NCI-H187 treated with DMSO at 0.1 percent for 48 hours (cell line): ENCODE data around the gene TP53I11.

Experiments used
- DNase-seq: peaks from one replicate; lab custom pipeline; 2025; lab: John Stamatoyannopoulos, UW

Gene TP53I11

DNA sequence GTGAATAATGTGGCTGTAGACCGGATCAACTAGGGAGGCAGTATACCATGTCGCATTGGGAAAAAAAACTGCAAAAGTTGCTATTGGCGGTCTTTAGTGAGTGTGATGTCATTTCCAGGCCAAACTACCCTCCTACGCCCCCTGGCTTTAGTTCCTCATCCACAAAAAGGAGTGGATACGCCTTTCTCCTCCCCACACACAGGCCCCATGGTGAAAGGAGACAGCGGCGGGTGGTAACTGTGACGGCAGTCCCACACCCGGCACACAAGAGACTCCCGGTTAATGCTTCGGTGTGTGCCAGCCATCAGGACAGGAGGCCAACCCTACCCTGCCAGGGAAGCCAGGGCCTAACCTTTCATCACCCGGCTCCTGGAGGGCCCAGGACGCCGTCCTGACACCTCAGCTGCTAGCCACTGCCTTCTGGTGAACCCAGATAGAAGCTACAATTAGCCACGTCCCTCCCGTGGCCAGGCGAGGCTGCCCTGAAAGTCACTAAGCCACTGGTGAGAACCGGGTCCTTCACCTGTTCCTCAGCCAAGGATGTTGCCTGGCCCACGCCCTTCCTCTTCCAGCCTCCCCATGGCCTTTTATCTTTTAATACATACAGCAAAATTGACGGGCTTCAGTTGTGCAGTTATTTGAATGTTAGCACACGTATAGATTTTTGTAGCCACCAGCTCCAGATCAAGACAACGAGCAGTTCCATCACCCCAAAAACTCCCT is 10.8 kb downstream of the TP53I11 start:
- no peak for DNase-seq

DNA sequence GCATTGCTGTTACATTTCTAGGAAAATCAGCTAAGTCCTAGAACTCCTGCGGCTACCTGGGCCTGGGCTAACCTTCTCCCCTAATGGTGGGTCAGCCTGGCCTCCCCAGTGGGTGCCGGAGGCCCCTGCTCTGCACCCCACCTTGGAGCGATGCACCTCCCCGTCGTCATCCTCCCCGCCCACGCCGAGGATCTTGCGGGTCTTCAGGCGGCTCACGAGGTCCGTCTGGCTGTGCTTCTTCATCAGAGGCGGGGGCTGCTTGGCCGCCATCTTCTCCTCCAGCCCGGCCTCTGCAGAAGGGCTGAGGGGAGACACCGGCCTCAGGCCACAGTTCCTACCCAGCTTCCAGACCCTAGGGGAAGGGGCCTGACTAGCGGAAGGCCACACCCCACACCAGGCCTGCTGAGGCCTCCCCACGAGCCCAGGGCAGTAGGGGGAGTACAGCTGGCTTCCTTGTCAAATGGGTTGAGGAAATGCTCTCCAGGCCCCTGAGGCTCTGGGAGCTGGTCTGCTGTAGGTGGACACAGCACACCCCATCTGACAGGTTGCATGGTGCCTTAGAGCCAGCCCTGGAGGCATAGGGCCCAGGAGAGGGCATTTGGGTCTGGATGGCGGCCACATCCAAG is 12.5 kb downstream of the TP53I11 start:
- no peak for DNase-seq

DNA sequence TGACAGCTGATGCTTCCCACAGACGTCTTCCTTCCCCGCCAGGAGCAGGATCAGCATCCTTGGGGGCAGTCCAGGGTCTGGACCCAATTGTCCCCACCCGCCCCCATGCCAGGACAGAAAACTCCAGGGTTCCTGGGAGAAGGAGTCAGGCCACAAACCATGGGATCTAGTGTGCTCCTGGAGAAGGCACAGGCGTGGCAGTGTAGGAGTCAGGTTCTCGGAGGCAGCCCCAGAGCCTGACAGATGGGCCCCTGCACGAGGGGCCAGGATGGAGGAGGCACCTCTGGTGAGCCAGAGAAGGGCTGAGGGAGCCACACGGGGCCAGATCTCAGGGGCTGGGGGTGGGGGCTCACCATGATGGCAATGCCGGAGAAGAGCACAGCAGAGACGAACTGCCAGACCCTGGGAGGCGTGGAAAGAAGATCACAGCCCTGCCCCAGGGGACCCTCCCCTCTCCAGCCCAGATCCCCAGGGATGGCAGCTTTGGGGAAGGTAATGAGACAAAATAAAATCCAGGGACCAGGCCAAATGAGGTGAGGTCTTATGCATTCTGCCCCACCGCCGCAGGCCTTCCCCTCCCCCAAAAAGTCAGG is 13.6 kb downstream of the TP53I11 start:
- DNase-seq = no peak

DNA sequence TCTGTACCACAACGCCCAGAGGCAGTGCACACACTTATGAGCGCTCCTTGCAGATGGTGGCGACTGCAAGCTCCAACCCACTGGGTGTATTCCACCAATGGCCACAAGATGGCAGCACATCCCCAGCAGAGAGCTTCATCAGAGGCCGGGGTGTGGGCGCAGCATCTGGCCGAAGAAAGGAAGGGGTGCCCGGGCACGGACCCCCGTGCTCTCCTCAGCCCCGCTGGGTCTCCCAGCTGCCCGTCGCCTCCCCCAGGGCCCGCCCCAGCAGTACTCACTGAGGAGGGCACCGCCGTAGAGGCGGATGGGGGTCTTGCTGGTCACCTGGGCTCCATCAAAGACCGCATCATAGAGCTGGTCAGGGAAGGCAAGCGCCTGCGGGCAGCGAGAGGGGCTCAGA is 14.2 kb downstream of the TP53I11 start:
- peak; percentile 18 for DNase-seq

DNA sequence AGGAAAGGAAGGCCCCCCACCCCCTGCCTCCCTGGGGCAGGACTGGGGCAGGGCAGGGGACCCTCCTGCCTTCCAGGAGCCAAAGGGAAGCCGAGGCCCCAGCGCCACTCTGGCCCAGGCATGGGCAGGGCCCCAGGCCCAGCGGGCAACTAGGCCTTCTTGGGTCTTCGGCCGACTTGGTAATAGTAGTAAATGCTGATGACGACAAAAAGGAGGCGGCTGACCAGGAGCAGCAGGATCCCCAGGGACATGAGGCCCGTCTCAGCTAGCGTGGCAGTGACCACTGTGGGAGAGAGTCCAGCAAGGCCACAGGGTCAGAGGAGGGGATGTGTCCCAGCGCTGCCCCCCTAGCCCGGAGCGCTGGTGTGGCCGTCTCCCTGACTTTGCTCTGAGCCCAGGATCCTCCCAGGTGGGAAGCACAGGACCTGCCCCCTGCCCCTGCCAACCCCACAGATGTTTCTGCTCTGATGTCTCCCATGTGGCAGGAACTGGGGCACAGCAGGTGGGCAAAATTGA is 15.9 kb downstream of the TP53I11 start:
- no peak for DNase-seq

DNA sequence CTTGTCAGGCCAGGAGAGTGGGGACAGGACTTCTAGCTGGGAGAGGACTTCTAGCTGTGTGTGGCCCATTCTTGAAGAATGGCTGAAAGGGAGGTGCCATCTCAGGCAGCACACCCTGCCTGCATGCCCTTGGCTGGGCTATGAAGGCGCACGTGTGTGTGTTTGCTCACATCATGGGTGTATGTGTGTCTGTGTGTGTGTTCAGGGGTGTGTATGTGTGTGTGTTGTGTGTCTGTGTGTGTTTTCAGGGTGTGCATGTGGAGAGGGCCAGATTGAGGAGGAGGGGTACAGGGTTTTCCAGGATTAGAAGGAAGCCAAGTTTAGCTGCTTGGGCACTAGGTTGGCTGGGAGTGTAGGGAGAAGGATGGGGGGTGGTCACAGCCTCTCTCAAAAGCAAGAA is 16.6 kb downstream of the TP53I11 start:
- no peak for DNase-seq

DNA sequence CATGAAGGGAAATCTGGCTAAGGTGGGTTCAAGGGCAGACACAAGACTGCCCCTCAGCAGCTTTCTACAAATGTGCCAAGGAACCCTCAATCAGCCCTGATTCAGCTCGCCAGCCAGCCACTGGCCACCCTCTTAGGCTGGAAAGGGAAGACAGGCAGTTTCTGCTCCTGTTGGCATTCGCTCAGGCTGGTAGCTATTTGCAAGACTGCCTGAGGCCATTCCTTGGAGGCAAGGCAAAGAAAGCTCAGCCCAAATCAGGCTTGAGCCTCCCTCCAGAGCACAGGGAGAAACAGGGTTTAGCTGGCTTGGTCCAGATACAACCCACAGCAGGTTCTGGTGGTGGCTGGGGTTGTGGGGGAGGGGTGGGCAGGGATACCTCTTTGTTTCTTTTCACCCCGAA is 19.2 kb downstream of the TP53I11 start:
- no peak for DNase-seq

DNA sequence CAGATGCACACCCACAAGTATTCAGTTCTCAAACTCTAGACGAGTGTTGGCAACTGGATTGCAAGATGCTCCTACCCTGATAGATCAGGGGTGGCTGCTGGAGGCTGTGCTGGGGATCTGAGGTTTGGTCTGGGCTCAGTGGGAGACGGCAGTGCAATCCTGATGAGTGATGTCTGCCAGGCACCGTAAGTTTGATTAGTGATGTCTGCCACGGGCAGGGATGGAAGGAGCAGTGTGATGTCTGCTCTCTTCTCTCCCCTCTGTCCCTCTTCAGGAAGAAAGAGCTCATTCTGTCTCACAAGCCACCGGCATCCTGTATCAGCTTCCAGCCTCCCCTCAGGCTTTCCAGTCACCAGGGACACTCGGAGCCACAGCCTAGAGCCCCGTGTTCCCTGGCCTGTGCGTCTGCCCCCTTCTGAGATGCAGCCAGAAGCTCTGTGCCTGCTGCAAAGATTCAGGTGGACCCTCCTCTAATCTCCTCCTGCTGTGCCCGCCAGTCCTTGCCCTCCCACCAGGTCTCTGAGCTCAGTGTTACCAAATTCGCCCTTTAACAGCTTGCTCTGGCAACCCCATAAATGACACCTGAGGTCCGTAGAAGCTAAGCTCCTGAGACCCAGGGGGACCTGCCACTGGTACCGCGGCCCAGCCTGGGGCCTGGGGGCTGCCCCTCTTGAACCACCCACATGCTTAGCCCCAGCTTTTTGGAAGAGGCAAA is 19.9 kb downstream of the TP53I11 start:
- DNase-seq = no peak

DNA sequence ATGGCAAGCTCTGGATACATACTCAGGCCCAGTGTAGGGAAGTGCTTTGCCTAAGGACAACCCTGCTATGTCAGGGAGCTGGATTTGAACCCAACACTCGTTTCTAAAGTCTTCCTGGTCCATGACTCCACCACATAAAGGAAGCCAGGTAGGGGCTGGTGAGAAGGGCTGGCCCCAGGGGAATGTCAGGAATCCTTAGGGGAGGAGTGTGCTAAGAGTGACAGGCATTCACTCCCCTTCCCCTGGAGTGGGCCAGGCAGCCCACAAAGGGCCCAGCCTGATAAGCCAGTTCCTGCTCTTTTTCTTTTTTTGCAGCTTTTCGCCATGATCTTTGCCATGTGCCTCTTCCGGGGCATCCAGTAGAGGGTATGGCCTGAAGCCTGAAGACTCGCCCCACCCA is 21.9 kb downstream of the TP53I11 start:
- DNase-seq = no peak

DNA sequence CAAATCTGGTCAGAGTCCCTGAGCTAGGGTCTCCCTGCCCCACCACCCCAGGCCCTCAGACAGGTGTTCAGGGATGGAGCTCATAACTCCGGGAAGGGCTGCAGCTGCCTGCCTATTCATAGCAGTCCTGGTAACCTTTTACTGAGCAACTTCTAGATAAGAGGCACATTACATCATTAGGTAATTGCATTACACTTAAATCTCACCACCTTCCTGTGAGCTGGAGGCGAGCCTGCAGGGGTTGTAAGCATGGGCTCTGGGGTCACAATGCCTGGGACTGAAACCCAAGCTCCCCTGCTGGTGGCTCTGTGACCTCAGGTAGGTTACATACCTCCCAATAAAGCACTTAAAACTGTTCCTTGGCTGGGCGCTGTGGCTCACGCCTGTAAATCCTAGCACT is 22.5 kb downstream of the TP53I11 start:
- DNase-seq = no peak

DNA sequence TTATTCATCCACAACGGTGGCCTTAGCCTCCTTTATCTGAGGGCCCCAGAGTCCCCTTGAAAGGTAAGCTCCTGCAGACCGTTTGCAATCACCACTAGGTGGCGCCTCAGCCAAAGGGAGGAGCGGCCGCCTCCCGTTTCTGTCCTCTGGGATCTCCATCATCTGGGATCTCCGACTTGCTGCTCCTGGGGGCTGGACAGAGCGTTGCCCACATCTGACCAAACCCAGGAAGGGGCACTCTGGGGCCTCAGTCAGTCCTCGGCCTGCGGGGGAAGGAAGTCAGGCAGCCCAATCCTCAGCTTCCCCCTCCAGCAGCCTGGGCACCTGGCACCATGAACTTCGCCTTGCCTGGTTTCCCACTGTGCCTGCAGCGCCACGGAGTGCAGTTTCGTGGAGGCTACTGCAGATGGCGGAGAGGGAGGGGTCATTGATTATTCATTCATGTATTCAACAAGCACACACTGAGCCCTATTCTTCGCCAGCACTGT is 23.5 kb downstream of the TP53I11 start:
- peak; percentile 16 for DNase-seq

DNA sequence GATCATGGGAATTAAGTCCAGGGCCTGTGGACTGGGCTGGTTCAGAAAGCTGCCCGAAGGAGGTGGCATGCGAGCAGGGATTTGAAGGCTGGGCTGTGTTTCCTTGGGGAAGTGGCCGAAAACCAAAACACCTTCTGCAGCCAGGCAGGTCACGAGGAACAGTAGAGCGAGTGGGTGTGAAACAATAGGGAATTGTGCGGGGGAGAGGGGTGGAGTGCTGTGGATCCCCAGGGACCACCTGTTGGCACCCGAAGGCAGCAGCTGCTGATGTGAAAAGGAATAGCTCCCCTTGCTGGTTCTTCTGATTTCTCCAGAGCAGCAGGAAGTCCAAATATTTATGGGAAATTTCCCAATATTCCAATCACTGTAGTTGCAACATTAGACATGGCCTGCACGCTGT is 24.6 kb downstream of the TP53I11 start:
- DNase-seq = no peak

DNA sequence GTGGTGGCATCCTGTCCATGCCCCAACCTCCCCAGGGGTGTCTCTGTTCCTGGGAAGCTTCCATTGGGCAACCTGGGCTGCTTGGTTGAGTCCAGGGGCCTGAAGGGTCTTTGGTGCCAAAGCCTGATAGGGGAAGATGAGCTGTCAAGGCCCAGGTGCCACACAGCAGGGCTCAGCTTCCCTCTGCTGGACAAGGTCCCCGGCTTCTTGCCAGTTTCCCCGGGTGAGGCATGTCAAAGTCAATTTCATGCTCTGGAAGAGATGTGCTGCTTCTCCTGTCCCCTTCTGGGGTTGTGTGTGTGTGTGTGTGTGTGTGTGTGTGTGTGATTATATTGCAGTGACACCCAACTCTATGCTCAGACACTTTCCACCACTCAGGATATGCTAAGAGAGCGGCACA is 26.9 kb downstream of the TP53I11 start:
- no peak for DNase-seq

DNA sequence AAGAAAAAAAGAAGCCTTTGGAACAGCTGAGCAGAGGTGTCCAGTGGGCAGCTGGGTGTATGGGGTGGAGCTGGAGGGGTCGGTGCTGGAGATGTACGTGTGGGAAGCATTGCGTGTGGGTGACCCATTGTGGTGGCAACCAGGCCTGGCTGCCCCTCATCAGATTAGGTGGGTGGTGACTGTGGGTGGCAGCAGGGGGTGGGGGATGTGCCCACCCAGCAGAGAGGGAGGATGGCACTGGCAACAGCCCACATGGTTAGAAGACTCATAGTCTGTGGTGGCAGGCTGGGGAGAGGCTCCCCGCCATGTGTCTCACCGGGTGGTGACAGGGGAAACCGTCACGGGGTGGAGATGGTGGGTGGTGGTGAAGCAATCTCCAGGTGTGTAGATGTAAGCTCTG is 27.6 kb downstream of the TP53I11 start:
- no peak for DNase-seq

DNA sequence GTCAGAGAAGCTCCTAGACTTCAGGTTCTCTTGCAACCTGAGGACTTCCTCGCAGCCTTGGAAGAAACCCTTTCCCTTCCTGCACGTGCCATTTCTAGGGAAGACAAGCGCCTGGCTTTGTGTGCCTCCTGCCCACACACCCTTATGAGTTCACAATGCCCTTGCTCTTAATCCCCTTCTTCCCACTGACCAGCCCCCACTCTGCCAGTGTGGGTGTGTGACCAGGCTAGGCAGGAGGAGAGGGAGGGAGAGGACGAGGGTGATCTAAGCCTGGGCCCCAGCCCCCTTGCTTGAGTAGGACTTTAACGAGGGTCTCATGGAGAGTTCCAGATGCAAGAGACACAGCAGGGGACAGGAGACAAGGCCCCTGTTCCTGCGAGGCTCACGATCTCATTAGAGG is 30.2 kb downstream of the TP53I11 start:
- DNase-seq = no peak

DNA sequence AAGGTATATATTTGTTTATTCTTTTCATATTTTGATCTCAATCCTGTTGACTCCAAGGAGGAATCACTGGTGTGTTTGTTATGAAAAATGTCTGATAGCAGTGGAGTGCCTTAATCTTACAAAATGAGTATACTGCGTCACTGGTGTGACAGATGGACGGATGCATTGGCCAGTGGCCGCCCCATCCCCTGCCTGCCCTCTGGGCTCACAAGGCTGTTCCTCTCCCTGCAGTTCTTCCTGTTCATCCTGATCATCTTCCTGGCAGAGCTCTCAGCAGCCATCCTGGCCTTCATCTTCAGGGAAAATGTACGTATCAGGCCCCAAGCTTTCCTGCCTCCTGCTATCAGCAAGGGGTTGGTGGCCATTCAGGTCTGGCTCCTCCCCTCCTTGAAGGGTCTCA is 32.9 kb downstream of the TP53I11 start:
- DNase-seq = no peak

DNA sequence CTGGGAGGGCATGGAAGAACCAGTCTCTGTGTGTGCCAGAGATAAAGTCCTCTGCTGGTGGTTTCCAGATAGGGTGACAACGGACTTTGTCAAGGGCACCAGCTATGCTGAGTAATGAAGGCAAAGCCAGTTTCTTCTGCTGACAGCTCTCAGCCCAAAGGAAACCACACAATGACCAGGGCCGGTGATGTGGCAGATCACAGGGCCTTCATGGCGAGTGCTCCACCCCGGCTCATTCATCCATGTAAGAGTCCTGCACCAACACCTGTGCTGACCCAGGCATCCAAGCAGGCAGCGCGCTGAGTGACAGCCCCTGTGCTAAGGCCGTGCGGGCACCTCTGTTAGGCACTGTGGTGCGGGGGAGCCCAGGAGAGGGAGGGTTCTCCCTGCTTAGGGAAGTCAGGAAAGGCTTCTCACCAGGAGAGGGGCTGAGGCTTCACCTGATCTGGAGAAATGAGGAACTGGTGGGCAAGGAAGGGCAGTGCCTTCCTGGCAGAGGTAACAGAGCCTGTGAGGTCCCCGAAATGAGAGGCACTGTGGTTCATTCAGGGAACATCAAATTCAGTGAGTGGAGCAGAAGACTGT is 33.8 kb downstream of the TP53I11 start:
- DNase-seq = no peak

DNA sequence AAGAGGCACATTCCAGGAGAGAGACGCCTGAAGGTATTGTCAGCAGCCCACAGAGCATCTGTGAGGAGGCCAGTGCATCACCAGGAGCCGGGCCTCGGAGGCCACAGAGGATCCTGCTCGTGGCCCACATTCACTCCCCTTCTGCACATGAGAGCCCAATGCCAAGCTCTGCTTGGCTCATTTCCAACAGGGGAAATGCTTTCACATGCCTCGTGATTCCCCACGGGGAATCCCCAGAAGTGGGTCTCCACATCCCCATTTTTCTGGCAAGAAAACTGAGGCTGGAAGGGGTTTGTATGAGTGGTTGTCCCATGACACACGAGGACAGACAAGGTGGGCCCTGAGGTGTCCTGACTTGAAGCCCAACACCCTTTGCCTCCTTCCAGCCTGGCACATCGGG is 34.4 kb downstream of the TP53I11 start:
- no peak for DNase-seq

DNA sequence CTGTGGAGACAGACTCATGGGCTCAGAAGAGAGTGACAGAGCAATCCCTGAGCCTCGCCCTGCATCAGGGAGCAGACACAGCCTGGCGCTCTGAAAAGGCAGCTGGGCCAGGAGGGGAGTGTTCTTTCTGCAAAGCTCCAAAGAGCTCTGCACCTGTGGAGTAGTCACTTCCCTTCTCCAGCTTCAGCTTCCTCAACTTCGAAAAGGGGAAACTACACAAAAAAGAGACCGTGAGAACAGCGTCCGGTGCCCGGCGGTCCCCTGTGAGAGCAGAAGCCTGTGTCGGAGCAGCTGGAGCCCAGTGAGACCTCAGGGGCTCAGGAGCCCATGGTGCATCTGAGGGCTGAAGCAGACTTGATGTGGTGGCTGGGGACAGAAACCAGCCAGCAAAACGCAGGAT is 35.1 kb downstream of the TP53I11 start:
- no peak for DNase-seq

DNA sequence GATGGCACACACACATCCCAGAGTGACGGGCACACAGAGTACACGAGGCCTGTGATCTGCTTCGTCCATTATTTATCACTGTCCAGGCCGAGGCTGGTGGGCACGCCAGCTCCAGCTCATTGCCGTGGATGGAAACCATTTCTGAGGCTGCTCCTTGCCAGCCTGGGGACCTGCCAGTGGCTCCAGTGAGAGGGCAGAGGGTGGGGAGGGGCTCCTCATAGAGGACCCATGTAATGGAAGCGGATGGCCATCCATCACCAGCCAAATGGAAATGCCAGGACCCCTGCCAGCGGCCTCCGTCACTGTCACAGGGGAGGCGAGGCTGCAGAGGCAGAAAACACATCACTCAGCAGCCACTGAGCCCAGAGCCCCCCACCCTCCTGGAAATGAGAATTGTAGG is 35.7 kb downstream of the TP53I11 start:
- no peak for DNase-seq

DNA sequence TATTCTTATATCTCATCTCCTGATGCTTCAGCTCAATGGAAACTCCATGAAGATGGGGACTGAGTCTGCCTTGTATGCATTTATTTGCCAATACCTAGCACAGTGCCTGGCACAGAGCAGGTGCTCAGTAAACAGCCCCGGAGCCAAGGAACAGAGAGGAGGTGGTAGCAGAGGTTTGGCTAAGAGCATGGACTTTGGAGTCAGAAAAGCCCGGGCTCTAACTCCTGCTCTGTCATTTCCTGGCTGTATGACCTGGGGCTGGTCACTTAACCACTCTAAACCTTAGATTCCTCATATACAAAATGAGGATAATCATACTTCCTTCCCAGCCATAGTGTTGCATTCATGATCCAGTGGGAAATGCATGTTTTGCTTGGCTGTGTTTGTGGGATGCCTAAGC is 36.6 kb downstream of the TP53I11 start:
- no peak for DNase-seq

DNA sequence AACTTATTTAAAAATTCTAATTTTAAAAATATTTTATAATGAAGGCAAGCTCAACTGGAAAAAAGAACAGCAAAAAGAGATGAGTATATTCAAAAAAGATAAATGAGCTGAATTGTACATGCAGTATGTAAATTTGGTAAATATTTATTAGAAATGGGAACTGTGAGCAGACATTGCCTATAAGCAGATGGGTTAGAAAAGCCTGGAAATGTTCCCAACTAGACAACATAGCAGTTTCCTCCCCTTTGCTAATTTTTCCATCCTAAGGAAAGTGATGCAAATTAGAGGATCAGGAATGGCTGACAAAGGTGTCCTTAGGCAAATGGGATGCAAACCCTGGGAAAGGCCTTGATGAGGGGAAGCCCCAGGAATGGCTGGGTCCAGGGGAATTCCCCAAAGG is 37.2 kb downstream of the TP53I11 start:
- no peak for DNase-seq
